ENCODE data around the gene SERPINA10. TPM values are rescaled to one million over a fixed set of nuclear protein-coding genes. Genes with fewer than 3 reads are reported as not detected.

Gene SERPINA10
- total RNA-seq, 1 donor from 2014 or later = not detected

- TF ChIP-seq, protein P1, sequence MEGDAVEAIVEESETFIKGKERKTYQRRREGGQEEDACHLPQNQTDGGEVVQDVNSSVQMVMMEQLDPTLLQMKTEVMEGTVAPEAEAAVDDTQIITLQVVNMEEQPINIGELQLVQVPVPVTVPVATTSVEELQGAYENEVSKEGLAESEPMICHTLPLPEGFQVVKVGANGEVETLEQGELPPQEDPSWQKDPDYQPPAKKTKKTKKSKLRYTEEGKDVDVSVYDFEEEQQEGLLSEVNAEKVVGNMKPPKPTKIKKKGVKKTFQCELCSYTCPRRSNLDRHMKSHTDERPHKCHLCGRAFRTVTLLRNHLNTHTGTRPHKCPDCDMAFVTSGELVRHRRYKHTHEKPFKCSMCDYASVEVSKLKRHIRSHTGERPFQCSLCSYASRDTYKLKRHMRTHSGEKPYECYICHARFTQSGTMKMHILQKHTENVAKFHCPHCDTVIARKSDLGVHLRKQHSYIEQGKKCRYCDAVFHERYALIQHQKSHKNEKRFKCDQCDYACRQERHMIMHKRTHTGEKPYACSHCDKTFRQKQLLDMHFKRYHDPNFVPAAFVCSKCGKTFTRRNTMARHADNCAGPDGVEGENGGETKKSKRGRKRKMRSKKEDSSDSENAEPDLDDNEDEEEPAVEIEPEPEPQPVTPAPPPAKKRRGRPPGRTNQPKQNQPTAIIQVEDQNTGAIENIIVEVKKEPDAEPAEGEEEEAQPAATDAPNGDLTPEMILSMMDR (IDR thresholded peaks at IDR 0.05) = no peak
- H3K27ac Mint-ChIP-seq (ENCODE audit: unreplicated experiment) = no peak overlapping the region
- no peaks in the 10 kb centered on the region for H3K4me1 Mint-ChIP-seq (ENCODE audit: unreplicated experiment)
- H3K27me3 Mint-ChIP-seq (ENCODE audit: unreplicated experiment) = no peaks in the 10 kb centered on the region
- H3K36me3 Mint-ChIP-seq (ENCODE audit: unreplicated experiment) = no peaks in the 10 kb centered on the region
- no peak overlapping the region for H3K4me3 Mint-ChIP-seq (ENCODE audit: unreplicated experiment)
- H3K9me3 Mint-ChIP-seq (ENCODE audit: unreplicated experiment) = peaks cover 36% of the 10 kb centered on the region
- DNase-seq (ENCODE audit: extremely low spot score, unreplicated experiment) = peak; percentile 75
Observed at GRCh38 chr14:94309721-94310120, 16.7 kb upstream of the SERPINA10 start.

GRCh38 chr14:94307410-94307992, 14.4 kb upstream of the SERPINA10 start:
- TF ChIP-seq, protein P1 (IDR thresholded peaks at IDR 0.05) = peak; percentile 14
- Mint-ChIP-seq H3K4me3 (ENCODE audit: unreplicated experiment) (no peak overlapping the region), H3K36me3 (ENCODE audit: unreplicated experiment) (no peaks in the 10 kb centered on the region), H3K9me3 (ENCODE audit: unreplicated experiment) (peaks cover 32% of the 10 kb centered on the region), H3K4me1 (ENCODE audit: unreplicated experiment) (no peaks in the 10 kb centered on the region), H3K27ac (ENCODE audit: unreplicated experiment) (no peak overlapping the region), H3K27me3 (ENCODE audit: unreplicated experiment) (no peaks in the 10 kb centered on the region)
- no peak for DNase-seq (ENCODE audit: extremely low spot score, unreplicated experiment)

DNA sequence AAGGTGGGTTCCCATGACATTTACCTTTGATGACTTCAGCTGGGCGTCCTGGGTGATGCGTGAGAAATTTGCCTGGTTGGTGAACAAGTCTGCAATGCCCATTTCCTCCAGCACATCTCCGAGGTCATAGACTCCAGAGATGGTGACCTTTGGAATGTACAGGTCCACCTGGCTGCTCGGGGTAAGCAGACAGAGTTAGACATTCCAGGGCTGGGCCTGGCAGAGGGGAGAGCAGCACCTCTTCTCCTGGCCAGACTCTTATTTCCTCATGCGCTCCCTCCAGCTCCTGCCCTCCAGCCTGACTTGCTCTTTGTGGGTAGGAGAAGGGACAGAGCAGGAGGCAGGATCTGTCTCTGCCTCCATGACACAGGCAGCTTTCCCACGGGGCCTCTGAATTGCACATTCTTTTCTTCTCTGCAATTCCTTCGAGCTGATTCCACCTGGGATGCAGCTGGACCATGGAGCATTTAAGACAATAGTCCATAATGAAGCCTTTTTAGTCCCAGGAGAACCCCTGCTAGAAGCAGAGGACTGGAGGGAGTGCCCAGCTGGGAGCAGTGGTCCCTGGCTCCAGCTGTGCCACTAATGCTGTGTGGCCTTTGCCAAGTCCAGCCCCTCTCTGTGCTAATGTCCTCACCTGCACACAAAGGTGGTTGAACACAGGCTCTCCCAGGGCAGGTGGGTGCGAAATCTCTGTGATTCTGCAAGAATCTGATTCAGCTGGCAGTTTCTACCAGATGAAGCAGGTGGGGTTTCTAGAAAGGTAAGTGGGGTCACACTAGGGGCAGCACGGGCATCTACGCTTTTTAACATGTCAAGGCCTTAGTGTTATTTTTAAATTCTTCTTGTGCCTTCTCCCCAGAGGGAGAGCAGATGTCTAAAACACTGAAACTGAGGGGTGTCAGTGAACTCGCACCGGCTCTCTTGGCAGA, 13.2 kb upstream of the SERPINA10 start:
- TF ChIP-seq, protein P1 (IDR thresholded peaks at IDR 0.05) = no peak
- Mint-ChIP-seq H3K27me3 (ENCODE audit: unreplicated experiment) (no peaks in the 10 kb centered on the region), H3K9me3 (ENCODE audit: unreplicated experiment) (peaks cover 32% of the 10 kb centered on the region), H3K4me3 (ENCODE audit: unreplicated experiment) (no peak overlapping the region), H3K36me3 (ENCODE audit: unreplicated experiment) (no peaks in the 10 kb centered on the region), H3K4me1 (ENCODE audit: unreplicated experiment) (no peaks in the 10 kb centered on the region), H3K27ac (ENCODE audit: unreplicated experiment) (no peak overlapping the region)
- peak; percentile 62 for DNase-seq (ENCODE audit: extremely low spot score, unreplicated experiment)

DNA sequence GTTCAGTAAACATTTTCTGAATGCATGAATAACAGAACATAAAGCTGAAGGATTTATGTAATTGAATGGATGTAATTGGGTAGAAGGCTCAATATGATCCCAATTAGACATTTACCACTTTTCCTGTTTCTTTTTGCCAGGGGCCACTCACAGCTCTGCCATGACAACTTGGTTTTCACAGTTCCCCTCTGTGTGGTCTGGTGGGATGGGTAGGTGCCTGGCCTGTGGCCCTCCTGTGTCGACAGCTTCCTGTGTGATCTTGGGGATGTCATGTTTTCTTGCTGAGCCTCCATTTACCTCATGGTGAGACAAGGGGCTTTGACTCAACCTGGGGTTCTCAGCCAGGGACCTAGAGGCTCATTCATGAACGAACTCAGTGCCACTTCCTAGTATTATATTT, 12.6 kb upstream of the SERPINA10 start:
- peaks cover 32% of the 10 kb centered on the region for H3K9me3 Mint-ChIP-seq (ENCODE audit: unreplicated experiment)
- TF ChIP-seq, protein P1 (IDR thresholded peaks at IDR 0.05) = no peak
- H3K27me3 Mint-ChIP-seq (ENCODE audit: unreplicated experiment) = no peaks in the 10 kb centered on the region
- H3K36me3 Mint-ChIP-seq (ENCODE audit: unreplicated experiment) = no peaks in the 10 kb centered on the region
- no peaks in the 10 kb centered on the region for H3K4me1 Mint-ChIP-seq (ENCODE audit: unreplicated experiment)
- H3K27ac Mint-ChIP-seq (ENCODE audit: unreplicated experiment) = no peak overlapping the region
- H3K4me3 Mint-ChIP-seq (ENCODE audit: unreplicated experiment) = no peak overlapping the region
- DNase-seq (ENCODE audit: extremely low spot score, unreplicated experiment) = peak; percentile 44

DNA sequence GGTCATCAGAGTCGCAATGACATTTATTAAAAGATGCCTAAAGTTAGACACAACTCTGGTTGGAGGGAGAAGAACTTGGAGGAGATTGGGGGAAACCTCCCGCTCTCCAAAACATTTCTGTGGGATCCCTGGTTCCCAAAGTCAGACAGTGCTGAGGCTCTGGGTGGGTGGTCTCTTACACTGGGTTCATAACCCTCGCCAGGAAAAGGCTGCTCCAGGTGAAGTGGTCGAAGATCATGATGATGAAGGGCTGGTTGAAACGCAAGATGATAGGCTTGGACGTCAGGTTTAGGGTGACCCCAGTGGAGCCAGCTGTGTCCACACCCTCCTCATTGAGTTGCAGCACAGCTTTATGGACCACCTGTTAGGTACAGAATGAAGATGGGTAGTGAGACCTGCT, 11.2 kb upstream of the SERPINA10 start:
- TF ChIP-seq, protein P1 (IDR thresholded peaks at IDR 0.05) = no peak

More for the DNA sequence above, 11.2 kb upstream of the SERPINA10 start:
- Mint-ChIP-seq H3K27ac (ENCODE audit: unreplicated experiment) (no peak overlapping the region), H3K27me3 (ENCODE audit: unreplicated experiment) (no peaks in the 10 kb centered on the region), H3K9me3 (ENCODE audit: unreplicated experiment) (peaks cover 30% of the 10 kb centered on the region), H3K36me3 (ENCODE audit: unreplicated experiment) (no peaks in the 10 kb centered on the region), H3K4me1 (ENCODE audit: unreplicated experiment) (no peaks in the 10 kb centered on the region), H3K4me3 (ENCODE audit: unreplicated experiment) (no peak overlapping the region)
- DNase-seq (ENCODE audit: extremely low spot score, unreplicated experiment) = no peak
